GM23338 (cell line): ENCODE measurements around the gene TNFRSF4. TPM values are rescaled to one million over a fixed set of nuclear protein-coding genes. Genes with fewer than 3 reads are reported as not detected.

ENCODE experiments used
- CTCF ChIP-seq, 2 experiments: fragments of 200-600 bp in 1 of 2; sonication (generic) in 1 of 2; conservative IDR thresholded peaks; 2 replicates each; pipeline versions ENCODE4 v1.5.1 to v1.6.1; 2016 to 2017; ENCODE audit warnings: antibody characterized with exemption in 2 of 2, low read depth in 2 of 2, mild to moderate bottlenecking in 2 of 2, moderate library complexity in 1 of 2
- ETS1 ChIP-seq: IDR thresholded peaks from 2 replicates; pipeline ENCODE4 v1.6.1; 2016; ENCODE audit warnings: antibody characterized with exemption
- EZH2 ChIP-seq: fragments of 200-600 bp; sonication (generic); IDR thresholded peaks from one replicate; pipeline ENCODE4 v1.8.0; 2017; ENCODE audit warnings: antibody characterized with exemption, mild to moderate bottlenecking, low read depth; ENCODE audit not compliant: unreplicated experiment
- JUNB ChIP-seq: IDR thresholded peaks from one replicate; pipeline ENCODE4 v1.6.1; 2016; ENCODE audit warnings: antibody characterized with exemption; ENCODE audit not compliant: unreplicated experiment
- NANOG ChIP-seq: IDR thresholded peaks from 2 replicates; pipeline ENCODE4 v1.6.1; 2016; ENCODE audit warnings: antibody characterized with exemption, borderline replicate concordance
- ZNF331 ChIP-seq: fragments of 250-450 bp; sonication (Bioruptor Pico); IDR thresholded peaks from 2 replicates; pipeline ENCODE4 v1.5.0; 2020; ENCODE audit warnings: low read depth, mild to moderate bottlenecking, moderate library complexity
- ZNF462 ChIP-seq: fragments of 250-450 bp; sonication (Bioruptor Pico); IDR thresholded peaks from 2 replicates; pipeline ENCODE4 v1.5.0; 2020; ENCODE audit warnings: mild to moderate bottlenecking, moderate library complexity
- polyA plus RNA-seq: library from polyadenylated mRNA; unstranded; fragments of >200 nt; fragmentation: Nextera tagmentation; extraction: Ambion mirVana; gene quantifications from 2 replicates; pipeline ENCODE4 v1.2.1, GENCODE V29; 2016
- total RNA-seq: library from RNA; depleted of rRNA; stranded (reverse); fragments of >200 nt; shearing (Covaris generic); gene quantifications from 2 replicates; pipeline ENCODE4 v1.2.3, GENCODE V29; 2014

TNFRSF4 gene
- total and polyA plus RNA-seq, 2 experiments from 2014 or later: not detected

- no peak for TF ChIP-seq ZNF462
- TF ChIP-seq NANOG: no peak
- TF ChIP-seq ZNF331 (CRISPR knock-in tag): no peak
- no peak for TF ChIP-seq EZH2
- no peak for TF ChIP-seq CTCF (conservative IDR thresholded peaks at IDR 0.05; ENCODE audit: low read depth in 2 of 2)
- TF ChIP-seq JUNB: no peak
- no peak for TF ChIP-seq ETS1
Observed at GRCh38 chr1:1165485-1165884, 48.5 kb downstream of the TNFRSF4 start (continued).
